DND-41 (cell line): ENCODE measurements around the gene NEDD1.
A peak's percentile ranks its signal among the peaks of the same experiment; 100 is the strongest.

Source experiments
- ATAC-seq: fragments of 200-7000 bp; cut with Tn5 transposase; 3 replicates; pipeline ENCODE4 v1.9.1; 2021; ENCODE audit warnings: low read depth; ENCODE audit not compliant: insufficient read depth
- DNase-seq: peaks from one replicate; pipeline ENCODE4 v3.0.0-alpha.2; 2020
- H2AFZ ChIP-seq: 2 replicates; pipeline ENCODE4 v1.6.0; 2012; ENCODE audit warnings: low read depth, low read length
- H3K27ac ChIP-seq: 2 replicates; pipeline ENCODE4 v1.5.1; 2012; ENCODE audit warnings: low read length, inconsistent platforms
- H3K27me3 ChIP-seq: fragments of 200-600 bp; sonication (generic); 2 replicates; pipeline ENCODE4 v1.6.0; 2012; ENCODE audit warnings: low read length, mild to moderate bottlenecking, inconsistent platforms; ENCODE audit not compliant: insufficient read depth, poor library complexity
- H3K36me3 ChIP-seq: 2 replicates; pipeline ENCODE4 v1.5.1; 2012; ENCODE audit warnings: low read length, inconsistent platforms; ENCODE audit not compliant: insufficient read depth
- H3K4me1 ChIP-seq: 2 replicates; pipeline ENCODE4 v1.5.1; 2012; ENCODE audit warnings: mild to moderate bottlenecking, low read length; ENCODE audit not compliant: insufficient read depth
- H3K4me2 ChIP-seq: 2 replicates; pipeline ENCODE4 v1.6.0; 2012; ENCODE audit warnings: mild to moderate bottlenecking, moderate library complexity, low read length, inconsistent platforms; ENCODE audit not compliant: insufficient read depth
- H3K4me3 ChIP-seq, 2 experiments: fragments of 200-600 bp in 1 of 2; shearing (Covaris generic) in 1 of 2; 2 replicates each; pipeline ENCODE4 v1.5.1; 2012 to 2016; ENCODE audit warnings: inconsistent platforms in 2 of 2, low read length in 2 of 2, mild to moderate bottlenecking in 2 of 2, low read depth in 1 of 2, moderate library complexity in 1 of 2
- H3K79me2 ChIP-seq: 2 replicates; pipeline ENCODE4 v1.6.0; 2012; ENCODE audit warnings: low read length, inconsistent platforms; ENCODE audit not compliant: insufficient read depth
- H3K9ac ChIP-seq: 2 replicates; pipeline ENCODE4 v1.6.0; 2012; ENCODE audit warnings: low read depth, mild to moderate bottlenecking, inconsistent platforms, low read length, moderate library complexity
- H3K9me3 ChIP-seq: 2 replicates; pipeline ENCODE4 v1.5.1; 2012; ENCODE audit warnings: low read length, moderate library complexity, mild to moderate bottlenecking, inconsistent platforms; ENCODE audit not compliant: insufficient read depth, severe bottlenecking
- H4K20me1 ChIP-seq: 2 replicates; pipeline ENCODE4 v1.6.0; 2012; ENCODE audit warnings: low read length; ENCODE audit not compliant: insufficient read depth
- CTCF ChIP-seq: IDR thresholded peaks from 2 replicates; pipeline ENCODE4 v1.5.1; 2012; ENCODE audit warnings: borderline replicate concordance, low read length, moderate library complexity, mild to moderate bottlenecking; ENCODE audit not compliant: poor library complexity, severe bottlenecking; ENCODE audit errors: extremely low read depth
- EZH2 ChIP-seq: IDR thresholded peaks from 3 replicates; pipeline ENCODE4 v1.6.1; 2012; ENCODE audit warnings: borderline replicate concordance, low read depth, mild to moderate bottlenecking, moderate library complexity, low read length, inconsistent platforms; ENCODE audit not compliant: severe bottlenecking

Gene NEDD1

GRCh38 chr12:96912943-96913342 lies 5.9 kb downstream of the NEDD1 start:
- H3K9ac ChIP-seq, result no peak overlapping the region
- H3K9me3 ChIP-seq, result no peaks in the 10 kb centered on the region
- no peak overlapping the region for H2AFZ ChIP-seq
- H3K79me2 ChIP-seq, result peaks cover 95% of the 10 kb centered on the region
- no peak overlapping the region for H3K4me3 ChIP-seq
- H3K4me1 ChIP-seq, result peaks cover 51% of the 10 kb centered on the region
- no peak for ATAC-seq
- H4K20me1 ChIP-seq, result peaks cover 21% of the 10 kb centered on the region; the same call in 1 of the 2 replicates
- peak overlapping the region; percentile 19; the same call in 1 of the 2 replicates for H3K4me2 ChIP-seq
- no peaks in the 10 kb centered on the region for H3K27me3 ChIP-seq
- peaks cover 48% of the 10 kb centered on the region for H3K36me3 ChIP-seq
- no peak for DNase-seq
- TF ChIP-seq EZH2 (no peak), CTCF (no peak)
- no peak overlapping the region; the same call in 1 of the 2 replicates for H3K27ac ChIP-seq

GRCh38 chr12:96919510-96920210 lies 12.6 kb downstream of the NEDD1 start:
- H3K27me3 ChIP-seq, result no peaks in the 10 kb centered on the region
- no peak overlapping the region for H3K4me3 ChIP-seq
- no peak for ATAC-seq
- no peak overlapping the region for H3K27ac ChIP-seq
- H3K36me3 ChIP-seq, result peaks cover 75% of the 10 kb centered on the region
- no peak overlapping the region for H3K4me2 ChIP-seq
- H3K9ac ChIP-seq, result no peak overlapping the region
- TF ChIP-seq CTCF (no peak), EZH2 (no peak)
- H3K9me3 ChIP-seq, result no peaks in the 10 kb centered on the region
- DNase-seq, result no peak
- peaks cover 82% of the 10 kb centered on the region for H3K79me2 ChIP-seq
- H3K4me1 ChIP-seq, result no peaks in the 10 kb centered on the region
- H4K20me1 ChIP-seq, result peaks cover 14% of the 10 kb centered on the region; the same call in 1 of the 2 replicates
- H2AFZ ChIP-seq, result no peak overlapping the region

- no peak for DNase-seq
Observed at GRCh38 chr12:96948782-96949181, 41.7 kb downstream of the NEDD1 start.

More at GRCh38 chr12:96948782-96949181, 41.7 kb downstream of the NEDD1 start:
- Histone ChIP-seq H3K27ac (no peak overlapping the region), H2AFZ (no peak overlapping the region), H3K36me3 (peaks cover 94% of the 10 kb centered on the region), H4K20me1 (no peaks in the 10 kb centered on the region), H3K9ac (no peak overlapping the region), H3K4me1 (no peaks in the 10 kb centered on the region), H3K79me2 (no peaks in the 10 kb centered on the region), H3K9me3 (peaks cover 5% of the 10 kb centered on the region), H3K4me2 (no peak overlapping the region), H3K27me3 (no peaks in the 10 kb centered on the region), H3K4me3 (no peak overlapping the region)
- ATAC-seq, result no peak
- no peak for TF ChIP-seq EZH2
- TF ChIP-seq CTCF, result no peak
